DOHH2 (cell line): ENCODE data around the gene NPBWR2.

Source experiments
- EZH2phosphoT487 ChIP-seq: fragments of 200-600 bp; sonication (generic); IDR thresholded peaks from 2 replicates; pipeline ENCODE4 v1.6.1; 2017; ENCODE audit warnings: borderline replicate concordance, mild to moderate bottlenecking, antibody characterized with exemption, low read length, moderate library complexity, mixed read lengths
- TF ChIP-seq, protein P1 (sequence below): fragments of 200-600 bp; sonication (generic); IDR thresholded peaks from one replicate; pipeline ENCODE4 v1.5.1; 2014; ENCODE audit warnings: antibody characterized with exemption, mild to moderate bottlenecking, low read depth, low read length; ENCODE audit not compliant: poor library complexity, severe bottlenecking

DNA sequence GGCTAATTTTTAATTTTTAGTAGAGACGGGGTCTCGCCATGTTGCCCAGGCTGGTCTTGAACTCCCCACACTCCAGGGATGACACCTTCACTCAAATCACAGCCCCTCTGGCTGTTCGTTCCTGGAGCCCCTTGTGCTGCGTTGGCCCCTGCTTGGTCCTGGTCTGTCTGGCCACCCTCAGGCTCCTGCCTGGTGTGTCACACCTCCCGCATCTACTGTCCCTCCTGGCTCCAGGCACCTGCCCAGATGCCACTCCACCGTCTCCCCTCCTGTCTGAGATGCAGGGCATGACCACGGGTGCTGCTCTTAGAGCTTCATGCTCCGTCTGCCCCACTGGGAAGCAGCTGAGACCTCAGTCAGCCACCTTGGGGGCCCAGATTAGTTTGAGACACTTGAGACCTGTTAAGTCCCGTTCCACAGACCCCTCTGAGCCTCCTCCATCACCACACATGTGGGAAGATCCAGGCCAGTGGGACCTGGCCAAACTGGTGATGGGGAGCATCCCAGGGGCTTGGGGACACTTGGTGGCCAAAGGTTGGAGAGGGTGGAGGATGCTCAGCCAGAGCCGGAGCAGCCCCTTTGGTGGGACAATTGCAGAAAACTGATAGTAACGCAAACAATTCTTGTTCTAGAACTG lies 21.9 kb upstream of the NPBWR2 start:
- TF ChIP-seq, protein P1, sequence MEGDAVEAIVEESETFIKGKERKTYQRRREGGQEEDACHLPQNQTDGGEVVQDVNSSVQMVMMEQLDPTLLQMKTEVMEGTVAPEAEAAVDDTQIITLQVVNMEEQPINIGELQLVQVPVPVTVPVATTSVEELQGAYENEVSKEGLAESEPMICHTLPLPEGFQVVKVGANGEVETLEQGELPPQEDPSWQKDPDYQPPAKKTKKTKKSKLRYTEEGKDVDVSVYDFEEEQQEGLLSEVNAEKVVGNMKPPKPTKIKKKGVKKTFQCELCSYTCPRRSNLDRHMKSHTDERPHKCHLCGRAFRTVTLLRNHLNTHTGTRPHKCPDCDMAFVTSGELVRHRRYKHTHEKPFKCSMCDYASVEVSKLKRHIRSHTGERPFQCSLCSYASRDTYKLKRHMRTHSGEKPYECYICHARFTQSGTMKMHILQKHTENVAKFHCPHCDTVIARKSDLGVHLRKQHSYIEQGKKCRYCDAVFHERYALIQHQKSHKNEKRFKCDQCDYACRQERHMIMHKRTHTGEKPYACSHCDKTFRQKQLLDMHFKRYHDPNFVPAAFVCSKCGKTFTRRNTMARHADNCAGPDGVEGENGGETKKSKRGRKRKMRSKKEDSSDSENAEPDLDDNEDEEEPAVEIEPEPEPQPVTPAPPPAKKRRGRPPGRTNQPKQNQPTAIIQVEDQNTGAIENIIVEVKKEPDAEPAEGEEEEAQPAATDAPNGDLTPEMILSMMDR: no peak
- TF ChIP-seq EZH2phosphoT487: no peak
